ENCODE results near the gene FN1. TPM values are rescaled to one million over a fixed set of nuclear protein-coding genes. Genes with fewer than 3 reads are reported as not detected.
"Not testable (repeated sequence)": the region's sequence is repeated elsewhere in the genome, so short reads cannot be mapped to it uniquely, and the experiment has no call there.

FN1 gene
- total RNA-seq, 2 donors from 2014 or later = 369 to 1,092 TPM

DNA sequence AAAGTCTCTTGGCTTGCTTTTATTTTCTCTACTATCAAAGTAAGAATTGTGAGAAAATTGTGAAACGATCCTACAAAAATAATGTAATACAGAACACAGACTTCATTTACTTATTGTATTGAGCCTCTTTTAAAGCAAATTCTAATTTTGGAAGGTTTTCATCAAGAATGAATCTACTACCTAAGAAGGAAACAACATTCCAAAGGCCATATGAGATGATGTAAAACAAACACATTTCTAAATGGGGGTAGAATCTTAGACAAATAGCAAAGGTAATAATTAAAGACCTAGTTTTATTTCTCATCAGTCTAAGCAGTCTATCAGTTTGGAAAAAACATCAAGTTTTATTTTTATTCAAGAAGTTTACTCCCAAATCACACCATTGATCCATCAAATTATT, 20.6 kb downstream of the FN1 start:
- no peaks in the 10 kb centered on the region for H3K27me3 ChIP-seq
- H3K36me3 ChIP-seq = peaks cover 12% of the 10 kb centered on the region
- H3K9me3 ChIP-seq = no peaks in the 10 kb centered on the region
- no peak overlapping the region for H3K4me3 ChIP-seq
- H3K27ac ChIP-seq = no peak overlapping the region
- no peaks in the 10 kb centered on the region for H3K4me1 ChIP-seq
- TF ChIP-seq, protein P1, sequence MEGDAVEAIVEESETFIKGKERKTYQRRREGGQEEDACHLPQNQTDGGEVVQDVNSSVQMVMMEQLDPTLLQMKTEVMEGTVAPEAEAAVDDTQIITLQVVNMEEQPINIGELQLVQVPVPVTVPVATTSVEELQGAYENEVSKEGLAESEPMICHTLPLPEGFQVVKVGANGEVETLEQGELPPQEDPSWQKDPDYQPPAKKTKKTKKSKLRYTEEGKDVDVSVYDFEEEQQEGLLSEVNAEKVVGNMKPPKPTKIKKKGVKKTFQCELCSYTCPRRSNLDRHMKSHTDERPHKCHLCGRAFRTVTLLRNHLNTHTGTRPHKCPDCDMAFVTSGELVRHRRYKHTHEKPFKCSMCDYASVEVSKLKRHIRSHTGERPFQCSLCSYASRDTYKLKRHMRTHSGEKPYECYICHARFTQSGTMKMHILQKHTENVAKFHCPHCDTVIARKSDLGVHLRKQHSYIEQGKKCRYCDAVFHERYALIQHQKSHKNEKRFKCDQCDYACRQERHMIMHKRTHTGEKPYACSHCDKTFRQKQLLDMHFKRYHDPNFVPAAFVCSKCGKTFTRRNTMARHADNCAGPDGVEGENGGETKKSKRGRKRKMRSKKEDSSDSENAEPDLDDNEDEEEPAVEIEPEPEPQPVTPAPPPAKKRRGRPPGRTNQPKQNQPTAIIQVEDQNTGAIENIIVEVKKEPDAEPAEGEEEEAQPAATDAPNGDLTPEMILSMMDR (IDR thresholded peaks at IDR 0.05) = no peak
- DNase-seq (ENCODE audit: low spot score) = no peak

DNA sequence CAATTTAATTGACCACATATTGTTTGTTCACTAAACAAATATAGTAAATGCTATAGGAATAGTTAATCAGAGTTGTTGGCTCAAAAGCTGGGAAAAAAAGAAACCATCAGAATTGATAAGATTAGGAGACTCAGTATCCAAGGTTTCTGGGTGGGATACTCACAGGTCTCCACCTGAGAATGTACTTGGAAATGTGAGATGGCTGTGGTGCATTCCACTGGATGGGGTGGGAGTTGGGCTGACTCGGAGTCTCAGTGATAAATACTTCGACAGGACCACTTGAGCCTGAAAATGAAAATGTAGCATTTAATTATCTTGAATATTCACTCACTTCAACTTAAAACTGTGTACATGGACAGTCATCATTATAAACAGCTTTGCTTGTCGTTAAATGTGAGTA, 21.2 kb downstream of the FN1 start:
- H3K4me3 ChIP-seq = no peak overlapping the region
- H3K36me3 ChIP-seq = peaks cover 14% of the 10 kb centered on the region
- H3K27ac ChIP-seq = no peak overlapping the region
- H3K9me3 ChIP-seq = no peaks in the 10 kb centered on the region
- no peak for DNase-seq (ENCODE audit: low spot score)
- TF ChIP-seq, protein P1 (IDR thresholded peaks at IDR 0.05) = no peak
- H3K4me1 ChIP-seq = no peaks in the 10 kb centered on the region
- H3K27me3 ChIP-seq = no peaks in the 10 kb centered on the region

- Histone ChIP-seq H3K9me3 (no peaks in the 10 kb centered on the region), H3K4me3 (no peak overlapping the region), H3K27ac (no peak overlapping the region), H3K4me1 (no peaks in the 10 kb centered on the region), H3K36me3 (peaks cover 16% of the 10 kb centered on the region), H3K27me3 (no peaks in the 10 kb centered on the region)
- DNase-seq (ENCODE audit: low spot score) = no peak
- TF ChIP-seq, protein P1 (IDR thresholded peaks at IDR 0.05) = no peak
These were observed 21.9 kb downstream of the FN1 start for GRCh38 chr2:215413974-215414373.

GRCh38 chr2:215413484-215413777, 22.4 kb downstream of the FN1 start:
- no peak overlapping the region for H3K4me3 ChIP-seq
- no peaks in the 10 kb centered on the region for H3K27me3 ChIP-seq
- no peaks in the 10 kb centered on the region for H3K4me1 ChIP-seq
- peaks cover 20% of the 10 kb centered on the region for H3K36me3 ChIP-seq
- TF ChIP-seq, protein P1 (IDR thresholded peaks at IDR 0.05) = no peak
- DNase-seq (ENCODE audit: low spot score) = no peak
- H3K9me3 ChIP-seq = no peaks in the 10 kb centered on the region
- H3K27ac ChIP-seq = no peak overlapping the region

DNA sequence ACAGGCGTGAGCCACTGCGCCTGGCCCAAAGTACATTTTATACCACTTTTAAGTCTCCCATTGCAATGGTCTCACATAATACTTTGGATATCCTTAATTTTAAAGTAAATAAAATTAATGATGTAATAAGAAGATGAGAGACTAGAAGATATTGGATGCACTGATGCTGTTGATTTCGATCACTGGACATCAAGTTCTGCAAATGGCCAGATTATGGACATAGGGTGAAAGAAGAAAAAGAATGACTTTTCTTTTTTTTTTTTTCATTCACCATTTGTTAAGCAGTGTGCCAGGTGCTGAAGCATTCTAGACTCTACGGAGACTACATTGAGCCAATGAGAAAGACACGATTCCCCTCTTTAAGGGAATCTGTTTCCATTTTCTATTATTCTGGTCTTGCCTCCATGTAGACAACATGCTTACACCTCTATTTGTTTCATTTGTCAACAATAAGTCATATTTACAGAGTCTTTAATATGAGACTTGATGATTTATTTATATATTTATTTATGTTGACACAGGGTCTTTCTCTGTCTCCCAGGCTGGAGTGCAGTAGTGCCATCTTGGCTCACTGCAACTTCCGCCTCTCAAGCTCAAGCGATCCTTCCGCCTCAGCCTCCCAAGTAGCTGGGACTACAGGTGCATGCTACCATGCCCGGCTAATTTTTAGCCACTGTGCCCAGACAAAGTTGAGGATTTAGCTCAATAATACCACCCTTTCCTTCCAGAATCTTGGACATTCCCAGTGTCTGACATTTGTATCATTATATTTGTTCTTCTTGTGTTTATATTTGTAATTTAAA, 23.7 kb downstream of the FN1 start:
- no peak overlapping the region for H3K27ac ChIP-seq
- TF ChIP-seq, protein P1 (IDR thresholded peaks at IDR 0.05) = no peak
- H3K27me3 ChIP-seq = no peaks in the 10 kb centered on the region
- no peak for DNase-seq (ENCODE audit: low spot score)
- no peak overlapping the region for H3K4me3 ChIP-seq
- H3K4me1 ChIP-seq = no peaks in the 10 kb centered on the region
- no peaks in the 10 kb centered on the region for H3K9me3 ChIP-seq
- peaks cover 26% of the 10 kb centered on the region for H3K36me3 ChIP-seq

- no peaks in the 10 kb centered on the region for H3K4me1 ChIP-seq
- H3K4me3 ChIP-seq = no peak overlapping the region
- no peak for DNase-seq (ENCODE audit: low spot score)
- peaks cover 34% of the 10 kb centered on the region for H3K36me3 ChIP-seq
- TF ChIP-seq, protein P1 (IDR thresholded peaks at IDR 0.05) = no peak
- H3K9me3 ChIP-seq = no peaks in the 10 kb centered on the region
- no peaks in the 10 kb centered on the region for H3K27me3 ChIP-seq
- H3K27ac ChIP-seq = no peak overlapping the region
These were observed 25.0 kb downstream of the FN1 start for GRCh38 chr2:215410932-215411285.

GRCh38 chr2:215410181-215410931, 25.5 kb downstream of the FN1 start:
- H3K27me3 ChIP-seq; H3K27ac ChIP-seq; H3K9me3 ChIP-seq; H3K4me3 ChIP-seq; H3K4me1 ChIP-seq; DNase-seq (ENCODE audit: low spot score): not testable (repeated sequence)
- H3K36me3 ChIP-seq = peaks cover 37% of the 10 kb centered on the region

All from right atrium auricular region (tissue), 2 donors.